Amniotic epithelial cell (primary cell): ENCODE results near the gene SNX25.

Source experiments
- DNase-seq: peaks from one replicate; pipeline ENCODE4 v3.0.0-alpha.2; 2010; ENCODE audit warnings: low read depth

Gene SNX25

GRCh38 chr4:185263419-185263818 lies 54.0 kb downstream of the SNX25 start:
- DNase-seq = no peak

GRCh38 chr4:185265942-185266341 lies 56.5 kb downstream of the SNX25 start:
- peak; percentile 70 for DNase-seq

- DNase-seq = no peak
These were observed 59.9 kb downstream of the SNX25 start for GRCh38 chr4:185269286-185269685.

GRCh38 chr4:185270037-185270436 lies 60.6 kb downstream of the SNX25 start:
- no peak for DNase-seq

GRCh38 chr4:185270885-185271284 lies 61.5 kb downstream of the SNX25 start:
- DNase-seq = no peak

- DNase-seq = no peak
These were observed 62.8 kb downstream of the SNX25 start for GRCh38 chr4:185272245-185272644.

GRCh38 chr4:185275501-185275900 lies 66.1 kb downstream of the SNX25 start:
- peak; percentile 79 for DNase-seq

- DNase-seq = peak; percentile 72
These were observed 66.6 kb downstream of the SNX25 start for GRCh38 chr4:185276036-185276435.

- DNase-seq = no peak
These were observed 69.3 kb downstream of the SNX25 start for GRCh38 chr4:185278716-185279115.

GRCh38 chr4:185280608-185281007 lies 71.2 kb downstream of the SNX25 start:
- peak; percentile 25 for DNase-seq

GRCh38 chr4:185282968-185283367 lies 73.6 kb downstream of the SNX25 start:
- DNase-seq = peak; percentile 28

GRCh38 chr4:185283723-185284122 lies 74.3 kb downstream of the SNX25 start:
- peak; percentile 53 for DNase-seq

GRCh38 chr4:185285632-185286393 lies 76.4 kb downstream of the SNX25 start:
- no peak for DNase-seq

GRCh38 chr4:185286571-185286970 lies 77.2 kb downstream of the SNX25 start:
- DNase-seq = no peak

GRCh38 chr4:185287031-185287430 lies 77.6 kb downstream of the SNX25 start:
- DNase-seq = no peak

- no peak for DNase-seq
These were observed 80.7 kb downstream of the SNX25 start for GRCh38 chr4:185290018-185290607.

GRCh38 chr4:185290656-185291055 lies 81.3 kb downstream of the SNX25 start:
- DNase-seq = no peak

GRCh38 chr4:185293202-185293601 lies 83.8 kb downstream of the SNX25 start:
- DNase-seq = no peak

GRCh38 chr4:185296665-185297460 lies 87.5 kb downstream of the SNX25 start:
- DNase-seq = no peak

GRCh38 chr4:185298728-185299430 lies 89.5 kb downstream of the SNX25 start:
- peak; percentile 76 for DNase-seq

- no peak for DNase-seq
These were observed 95.1 kb downstream of the SNX25 start for GRCh38 chr4:185304541-185304940.

GRCh38 chr4:185304944-185305690 lies 95.7 kb downstream of the SNX25 start:
- peak; percentile 30 for DNase-seq
